GM19035 (cell line): ENCODE data around the gene ZXDC.

ENCODE experiments used
- ATAC-seq: cut with Tn5 transposase; IDR thresholded peaks from one replicate; pipeline ENCODE4 v1.9.1; 2021; ENCODE audit not compliant: unreplicated experiment

Gene ZXDC

GRCh38 chr3:126493051-126493450 lies 17.4 kb upstream of the ZXDC start:
- ATAC-seq, result no peak

- no peak for ATAC-seq
These were observed 15.7 kb upstream of the ZXDC start for GRCh38 chr3:126491221-126492013.

- no peak for ATAC-seq
These were observed 14.9 kb upstream of the ZXDC start for GRCh38 chr3:126490619-126491018.

GRCh38 chr3:126488886-126489569 lies 13.3 kb upstream of the ZXDC start:
- no peak for ATAC-seq

- no peak for ATAC-seq
These were observed 12.5 kb upstream of the ZXDC start for GRCh38 chr3:126488185-126488584.

- no peak for ATAC-seq
These were observed 11.6 kb upstream of the ZXDC start for GRCh38 chr3:126487151-126487771.

GRCh38 chr3:126486360-126486847 lies 10.7 kb upstream of the ZXDC start:
- no peak for ATAC-seq

GRCh38 chr3:126485956-126486355 lies 10.3 kb upstream of the ZXDC start:
- ATAC-seq, result no peak

GRCh38 chr3:126485176-126485897 lies 9.6 kb upstream of the ZXDC start:
- no peak for ATAC-seq

GRCh38 chr3:126484662-126485061 lies 9.0 kb upstream of the ZXDC start:
- no peak for ATAC-seq

GRCh38 chr3:126484148-126484547 lies 8.5 kb upstream of the ZXDC start:
- no peak for ATAC-seq

- ATAC-seq, result no peak
These were observed 7.7 kb upstream of the ZXDC start for GRCh38 chr3:126483321-126483761.

- ATAC-seq, result no peak
These were observed 7.0 kb upstream of the ZXDC start for GRCh38 chr3:126482503-126483255.

- no peak for ATAC-seq
These were observed 6.3 kb upstream of the ZXDC start for GRCh38 chr3:126481808-126482502.

- ATAC-seq, result no peak
These were observed 5.2 kb upstream of the ZXDC start for GRCh38 chr3:126480861-126481260.

- no peak for ATAC-seq
These were observed 4.5 kb upstream of the ZXDC start for GRCh38 chr3:126480206-126480605.

GRCh38 chr3:126479642-126480041 lies 4.0 kb upstream of the ZXDC start:
- ATAC-seq, result no peak

- no peak for ATAC-seq
These were observed 3.1 kb upstream of the ZXDC start for GRCh38 chr3:126478581-126479310.

GRCh38 chr3:126477061-126477380 lies 1.3 kb upstream of the ZXDC start:
- no peak for ATAC-seq
